K562 (cell line): Measurements from ENCODE around the gene PDZK1IP1. TPM values are rescaled to one million over a fixed set of nuclear protein-coding genes. Genes with fewer than 3 reads are reported as not detected.

ENCODE experiments used
- ATF1 ChIP-seq, 2 experiments: fragments of 450-650 bp in 1 of 2; IDR thresholded peaks; 2 replicates each; pipeline ENCODE4 v1.6.1; 2016; ENCODE audit warnings: missing compliant biosample characterization in 1 of 2, missing genetic modification characterization in 1 of 2
- BCOR ChIP-seq: fragments of 450-650 bp; IDR thresholded peaks from 2 replicates; pipeline ENCODE4 v1.6.1; 2016
- CC2D1A ChIP-seq: fragments of 450-650 bp; IDR thresholded peaks from 2 replicates; pipeline ENCODE4 v1.6.1; 2017; ENCODE audit warnings: mild to moderate bottlenecking
- CHD4 ChIP-seq: fragments of 200-600 bp; sonication (generic); IDR thresholded peaks from 3 replicates; pipeline ENCODE4 v1.6.1; 2012; ENCODE audit warnings: low read depth, mild to moderate bottlenecking, mixed read lengths, low read length, inconsistent platforms; ENCODE audit not compliant: insufficient read depth, insufficient replicate concordance, poor library complexity, severe bottlenecking
- CREB1 ChIP-seq, 2 experiments: sonication (generic) in 1 of 2; formaldehyde crosslinking in 1 of 2; IDR thresholded peaks; 2 replicates each; pipeline versions ENCODE4 v1.6.1 to v1.8.0; 2012 to 2022; ENCODE audit warnings: inconsistent platforms in 1 of 2, mild to moderate bottlenecking in 1 of 2, missing genetic modification reagents in 1 of 2, moderate library complexity in 1 of 2
- CTCF ChIP-seq, 3 experiments: IDR thresholded peaks in 2 of 3; conservative IDR thresholded peaks in 1 of 3; 2 replicates each; pipeline ENCODE4 v1.5.1; 2011 to 2012; ENCODE audit warnings: low read length in 3 of 3, mild to moderate bottlenecking in 3 of 3, control low read depth in 2 of 3, improper control_type of control experiment in 1 of 3, inconsistent platforms in 1 of 3, low read depth in 1 of 3, mixed read lengths in 1 of 3, moderate library complexity in 1 of 3; ENCODE audit not compliant: insufficient read depth in 2 of 3
- ESRRB ChIP-seq: fragments of 250-450 bp; sonication (Bioruptor Pico); IDR thresholded peaks from 2 replicates; pipeline ENCODE4 v1.5.0; 2020; ENCODE audit warnings: mild to moderate bottlenecking, moderate library complexity, borderline replicate concordance
- NCOA4 ChIP-seq: fragments of 450-650 bp; IDR thresholded peaks from 2 replicates; pipeline ENCODE4 v1.6.1; 2018; ENCODE audit warnings: mild to moderate bottlenecking; ENCODE audit not compliant: partially characterized antibody
- NFE2 ChIP-seq: IDR thresholded peaks from 2 replicates; pipeline ENCODE4 v1.6.1; 2014; ENCODE audit warnings: antibody characterized with exemption, low read depth
- NFIC ChIP-seq: fragments of 450-650 bp; IDR thresholded peaks from 2 replicates; pipeline ENCODE4 v1.6.1; 2017; ENCODE audit warnings: mild to moderate bottlenecking, inconsistent platforms
- PCBP1 ChIP-seq: fragments of 200-400 bp; formaldehyde crosslinking; IDR thresholded peaks from 2 replicates; pipeline ENCODE4 v1.6.1; 2018; ENCODE audit warnings: mild to moderate bottlenecking, low read depth, low read length; ENCODE audit not compliant: poor library complexity, severe bottlenecking
- PHF8 ChIP-seq: fragments of 200-600 bp; sonication (generic); IDR thresholded peaks from 2 replicates; pipeline ENCODE4 v1.6.1; 2012; ENCODE audit warnings: mixed run types, mild to moderate bottlenecking, inconsistent platforms, low read length, moderate library complexity, borderline replicate concordance
- RB1 ChIP-seq: fragments of 450-650 bp; IDR thresholded peaks from 2 replicates; pipeline ENCODE4 v1.6.1; 2017; ENCODE audit warnings: low read depth, mild to moderate bottlenecking
- TCF7 ChIP-seq: sonication (generic); IDR thresholded peaks from 2 replicates; pipeline ENCODE4 v1.6.1; 2016; ENCODE audit warnings: antibody characterized with exemption, borderline replicate concordance
- TEAD1 ChIP-seq, 2 experiments: fragments of 450-650 bp in 1 of 2; sonication (generic) in 1 of 2; formaldehyde crosslinking; IDR thresholded peaks; 2 replicates each; pipeline versions ENCODE4 v1.4.0 to v1.8.0; 2020 to 2022; ENCODE audit warnings: mild to moderate bottlenecking in 2 of 2, missing genetic modification reagents in 1 of 2
- UBTF ChIP-seq, 2 experiments: IDR thresholded peaks; 2 replicates each; pipeline ENCODE4 v1.6.1; 2012; ENCODE audit warnings: improper control_type of control experiment in 2 of 2, low read depth in 2 of 2, low read length in 2 of 2, borderline replicate concordance in 1 of 2
- ZC3H8 ChIP-seq: fragments of 450-650 bp; IDR thresholded peaks from 2 replicates; pipeline ENCODE4 v1.6.1; 2017
- ZFP1 ChIP-seq: fragments of 450-650 bp; formaldehyde crosslinking; IDR thresholded peaks from 2 replicates; pipeline ENCODE4 v1.4.0; 2020; ENCODE audit warnings: mild to moderate bottlenecking, mixed read lengths
- ZNF41 ChIP-seq: fragments of 250-450 bp; sonication (Bioruptor Pico); conservative IDR thresholded peaks from 2 replicates; pipeline ENCODE4 v1.4.0; 2020; ENCODE audit warnings: mild to moderate bottlenecking
- ZNF584 ChIP-seq: fragments of 200-800 bp; sonication (Bioruptor generic); IDR thresholded peaks from 2 replicates; pipeline ENCODE4 v1.6.1; 2016; ENCODE audit warnings: low read depth, mild to moderate bottlenecking, missing genetic modification characterization, missing compliant biosample characterization
- ZNF696 ChIP-seq: fragments of 250-450 bp; sonication (Bioruptor Pico); conservative IDR thresholded peaks from 2 replicates; pipeline ENCODE4 v1.4.0; 2020; ENCODE audit warnings: mild to moderate bottlenecking, moderate library complexity
- ZZZ3 ChIP-seq: fragments of 450-650 bp; IDR thresholded peaks from 2 replicates; pipeline ENCODE4 v1.6.1; 2016; ENCODE audit warnings: antibody characterized with exemption, mild to moderate bottlenecking, moderate library complexity
- polyA plus RNA-seq, 8 experiments: library from polyadenylated mRNA; depleted of rRNA in 4 of 8; stranded (reverse) in 5 of 8; unstranded in 3 of 8; fragments of >200 nt; fragmentation: Nextera tagmentation in 2 of 8; fragmentation: Illumina TruSeq in 1 of 8; extraction: Ambion mirVana in 2 of 8; extraction: Trizol in 1 of 8; gene quantifications; 2 replicates each; pipeline versions ENCODE4 v1.2.1 to v1.2.3, GENCODE V29; 2011 to 2014; ENCODE audit warnings: inconsistent platforms in 1 of 8, missing spikeins in 1 of 8
- total RNA-seq, 7 experiments: library from RNA; depleted of rRNA in 6 of 7; stranded (reverse); fragments of >200 nt in 6 of 7; fragmentation: Illumina TruSeq in 2 of 7; extraction: Trizol in 2 of 7; gene quantifications; 2 replicates each; pipeline versions ENCODE4 v1.2.1 to v1.2.3, GENCODE V29; 2011 to 2021; ENCODE audit warnings: low replicate concordance in 1 of 7

PDZK1IP1 gene
- total and polyA plus RNA-seq, 9 of the 15 experiments (the other 6 are each of a cell fraction or from before 2014, with no cell fraction given), result 0.17 to 0.68 (median 0.53) TPM; not detected in 2

- TF ChIP-seq NFIC, result peak; percentile 70
- peak; percentile 52; the same call in 1 of the 2 replicates for TF ChIP-seq BCOR
- peak in 1 of 2 experiments; percentile 83; a peak in 2 of 4 replicates for TF ChIP-seq UBTF (IDR thresholded peaks at IDR 0.05; ENCODE audit: borderline replicate concordance in 1 of 2, low read depth in 2 of 2, low read length in 2 of 2)
- no peak for TF ChIP-seq NFE2
- TF ChIP-seq TEAD1 (CRISPR knock-in tag; IDR thresholded peaks at IDR 0.05), result peak in 1 of 2 experiments; percentile 82; a peak in 1 of 4 replicates
- no peak for TF ChIP-seq ESRRB (CRISPR knock-in tag)
- TF ChIP-seq CREB1 (IDR thresholded peaks at IDR 0.05), result peak; percentile 99
- peak; percentile 98 for TF ChIP-seq CREB1 (CRISPR knock-in tag; IDR thresholded peaks at IDR 0.05)
- no peak for TF ChIP-seq ZZZ3
- peak; percentile 40; the same call in 1 of the 2 replicates for TF ChIP-seq PHF8
- no peak for TF ChIP-seq ZC3H8
- TF ChIP-seq ZNF41 (CRISPR knock-in tag), result no peak
- no peak for TF ChIP-seq ZNF584 (CRISPR knock-in tag)
- peak; percentile 96 to 99 (median 99) for TF ChIP-seq CTCF (IDR thresholded peaks at IDR 0.05 in 2 of 3, conservative IDR thresholded peaks at IDR 0.05 in 1 of 3; ENCODE audit: insufficient read depth in 2 of 3, low read depth in 1 of 3, low read length in 3 of 3)
- peak; percentile 57; the same call in 1 of the 2 replicates for TF ChIP-seq TCF7
- peak; percentile 93 for TF ChIP-seq PCBP1
- TF ChIP-seq ZFP1 (CRISPR knock-in tag), result no peak
- TF ChIP-seq CHD4, result no peak
- TF ChIP-seq ATF1 (CRISPR knock-in tag; IDR thresholded peaks at IDR 0.05), result peak; percentile 98
- peak; percentile 98 for TF ChIP-seq ATF1 (tag; IDR thresholded peaks at IDR 0.05)
- peak; percentile 95 for TF ChIP-seq RB1
- TF ChIP-seq NCOA4, result no peak
- peak; percentile 88 for TF ChIP-seq CC2D1A
- TF ChIP-seq ZNF696 (CRISPR knock-in tag), result no peak
These were observed 10.5 kb downstream of the PDZK1IP1 start (continued) for GRCh38 chr1:47179017-47179987.
